ENCODE results near the gene TNRC18.

TNRC18 gene

DNA sequence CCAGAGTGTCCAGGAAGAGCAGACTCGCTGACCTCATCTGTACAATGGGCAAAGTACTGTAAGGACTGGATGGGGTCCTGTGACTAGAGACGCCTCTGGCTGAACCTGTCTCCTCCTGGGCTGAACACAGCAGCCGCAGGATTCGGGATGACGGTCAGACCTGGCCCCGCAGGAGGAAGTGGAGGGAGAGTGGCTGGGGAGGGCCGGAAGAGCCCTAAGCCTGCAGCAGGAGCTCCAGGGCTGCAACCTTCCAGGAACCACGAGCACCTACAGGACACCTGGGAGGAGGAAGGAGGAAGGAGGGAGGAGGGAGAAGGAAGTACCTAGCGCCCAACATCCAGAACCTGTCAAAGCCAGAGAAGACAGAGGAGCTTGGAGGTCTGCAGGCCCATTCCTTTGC, 30.3 kb downstream of the TNRC18 start:
- TF ChIP-seq, protein P1, sequence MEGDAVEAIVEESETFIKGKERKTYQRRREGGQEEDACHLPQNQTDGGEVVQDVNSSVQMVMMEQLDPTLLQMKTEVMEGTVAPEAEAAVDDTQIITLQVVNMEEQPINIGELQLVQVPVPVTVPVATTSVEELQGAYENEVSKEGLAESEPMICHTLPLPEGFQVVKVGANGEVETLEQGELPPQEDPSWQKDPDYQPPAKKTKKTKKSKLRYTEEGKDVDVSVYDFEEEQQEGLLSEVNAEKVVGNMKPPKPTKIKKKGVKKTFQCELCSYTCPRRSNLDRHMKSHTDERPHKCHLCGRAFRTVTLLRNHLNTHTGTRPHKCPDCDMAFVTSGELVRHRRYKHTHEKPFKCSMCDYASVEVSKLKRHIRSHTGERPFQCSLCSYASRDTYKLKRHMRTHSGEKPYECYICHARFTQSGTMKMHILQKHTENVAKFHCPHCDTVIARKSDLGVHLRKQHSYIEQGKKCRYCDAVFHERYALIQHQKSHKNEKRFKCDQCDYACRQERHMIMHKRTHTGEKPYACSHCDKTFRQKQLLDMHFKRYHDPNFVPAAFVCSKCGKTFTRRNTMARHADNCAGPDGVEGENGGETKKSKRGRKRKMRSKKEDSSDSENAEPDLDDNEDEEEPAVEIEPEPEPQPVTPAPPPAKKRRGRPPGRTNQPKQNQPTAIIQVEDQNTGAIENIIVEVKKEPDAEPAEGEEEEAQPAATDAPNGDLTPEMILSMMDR (conservative IDR thresholded peaks at IDR 0.05; ENCODE audit: low read depth, low read length) = no peak

DNA sequence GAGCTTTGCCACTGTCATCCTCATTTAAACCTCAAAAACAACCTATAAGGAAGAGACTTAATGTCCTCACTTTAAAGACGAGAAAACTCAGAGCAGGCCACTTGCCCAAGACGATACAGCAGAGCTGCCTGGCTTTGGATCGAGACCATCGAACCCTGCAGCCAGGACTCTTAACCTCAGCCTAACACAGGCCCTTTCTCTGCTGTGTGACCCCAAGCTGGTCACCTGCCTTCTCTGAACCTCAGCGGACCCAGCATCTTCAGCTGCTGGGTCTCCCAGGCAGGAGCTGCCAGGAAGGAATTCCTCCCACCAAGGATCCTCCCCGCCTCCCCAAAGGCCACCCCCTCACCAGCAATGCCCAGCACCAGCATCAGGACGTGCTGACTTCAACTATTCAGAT, 32.7 kb downstream of the TNRC18 start:
- Histone ChIP-seq H3K79me2 (ENCODE audit: insufficient read depth, low read depth) (peaks cover 13% of the 10 kb centered on the region; the same call in 1 of the 2 replicates), H3K4me3 (IDR thresholded peaks at IDR 0.05; ENCODE audit: insufficient read depth, low read depth, low read length) (no peak overlapping the region), H3K4me1 (ENCODE audit: low read depth, poor library complexity, severe bottlenecking) (peaks cover 3% of the 10 kb centered on the region), H3K4me2 (no peak overlapping the region), H3K36me3 (ENCODE audit: insufficient read depth) (no peaks in the 10 kb centered on the region), H3K27ac (no peak overlapping the region), H3K9ac (no peak overlapping the region), H4K20me1 (ENCODE audit: insufficient read depth) (no peaks in the 10 kb centered on the region), H2AFZ (ENCODE audit: low read depth) (no peak overlapping the region), H3K27me3 (ENCODE audit: insufficient read depth, low read depth) (no peaks in the 10 kb centered on the region)
- TF ChIP-seq, protein P1 (conservative IDR thresholded peaks at IDR 0.05; ENCODE audit: low read depth, low read length) = no peak

More for the DNA sequence above, 30.3 kb downstream of the TNRC18 start:
- H3K27me3 ChIP-seq (ENCODE audit: insufficient read depth, low read depth) = no peaks in the 10 kb centered on the region
- no peaks in the 10 kb centered on the region for H4K20me1 ChIP-seq (ENCODE audit: insufficient read depth)
- peaks cover 9% of the 10 kb centered on the region for H3K4me1 ChIP-seq (ENCODE audit: low read depth, poor library complexity, severe bottlenecking)
- peaks cover 24% of the 10 kb centered on the region; the same call in 1 of the 2 replicates for H3K79me2 ChIP-seq (ENCODE audit: insufficient read depth, low read depth)
- H3K4me3 ChIP-seq (IDR thresholded peaks at IDR 0.05; ENCODE audit: insufficient read depth, low read depth, low read length) = no peak overlapping the region
- H3K36me3 ChIP-seq (ENCODE audit: insufficient read depth) = no peaks in the 10 kb centered on the region
- no peak overlapping the region for H3K4me2 ChIP-seq
- no peak overlapping the region for H3K27ac ChIP-seq
- no peak overlapping the region for H2AFZ ChIP-seq (ENCODE audit: low read depth)
- no peak overlapping the region for H3K9ac ChIP-seq

DNA sequence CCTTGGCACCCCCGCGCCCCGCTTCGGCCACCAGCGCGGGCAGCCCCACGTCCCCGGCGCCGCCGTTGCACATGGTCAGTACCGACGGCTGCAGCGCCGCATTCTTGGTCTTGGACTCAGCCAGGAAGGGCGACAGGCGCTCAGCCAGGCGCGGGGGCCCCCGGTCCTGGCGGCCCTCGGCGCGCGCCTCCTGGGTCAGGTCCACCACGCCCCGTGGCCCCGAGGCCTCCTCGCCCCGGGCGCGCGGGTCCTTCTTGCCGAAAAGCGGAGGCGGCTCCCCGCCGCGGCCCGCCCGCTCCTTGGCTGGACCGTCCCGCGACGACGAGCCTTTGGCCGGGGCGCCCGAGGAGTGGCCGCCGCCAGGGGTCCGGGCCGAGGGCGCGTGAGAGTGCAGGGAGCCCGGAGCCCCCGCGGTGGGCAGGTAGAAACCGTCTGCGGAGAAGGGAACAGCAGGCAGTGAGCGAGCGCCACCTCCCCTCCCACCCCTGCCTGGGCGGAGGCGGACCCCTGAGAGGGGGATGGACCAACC, 34.7 kb downstream of the TNRC18 start:
- H3K27me3 ChIP-seq (ENCODE audit: insufficient read depth, low read depth) = no peaks in the 10 kb centered on the region
- no peak overlapping the region for H3K4me2 ChIP-seq
- H2AFZ ChIP-seq (ENCODE audit: low read depth) = no peak overlapping the region
- H3K36me3 ChIP-seq (ENCODE audit: insufficient read depth) = no peaks in the 10 kb centered on the region
- TF ChIP-seq, protein P1 (conservative IDR thresholded peaks at IDR 0.05; ENCODE audit: low read depth, low read length) = no peak
- no peaks in the 10 kb centered on the region for H4K20me1 ChIP-seq (ENCODE audit: insufficient read depth)
- H3K9ac ChIP-seq = no peak overlapping the region
- H3K4me3 ChIP-seq (IDR thresholded peaks at IDR 0.05; ENCODE audit: insufficient read depth, low read depth, low read length) = no peak overlapping the region
- H3K4me1 ChIP-seq (ENCODE audit: low read depth, poor library complexity, severe bottlenecking) = no peaks in the 10 kb centered on the region
- no peak overlapping the region for H3K27ac ChIP-seq
- no peaks in the 10 kb centered on the region; the same call in 1 of the 2 replicates for H3K79me2 ChIP-seq (ENCODE audit: insufficient read depth, low read depth)

DNA sequence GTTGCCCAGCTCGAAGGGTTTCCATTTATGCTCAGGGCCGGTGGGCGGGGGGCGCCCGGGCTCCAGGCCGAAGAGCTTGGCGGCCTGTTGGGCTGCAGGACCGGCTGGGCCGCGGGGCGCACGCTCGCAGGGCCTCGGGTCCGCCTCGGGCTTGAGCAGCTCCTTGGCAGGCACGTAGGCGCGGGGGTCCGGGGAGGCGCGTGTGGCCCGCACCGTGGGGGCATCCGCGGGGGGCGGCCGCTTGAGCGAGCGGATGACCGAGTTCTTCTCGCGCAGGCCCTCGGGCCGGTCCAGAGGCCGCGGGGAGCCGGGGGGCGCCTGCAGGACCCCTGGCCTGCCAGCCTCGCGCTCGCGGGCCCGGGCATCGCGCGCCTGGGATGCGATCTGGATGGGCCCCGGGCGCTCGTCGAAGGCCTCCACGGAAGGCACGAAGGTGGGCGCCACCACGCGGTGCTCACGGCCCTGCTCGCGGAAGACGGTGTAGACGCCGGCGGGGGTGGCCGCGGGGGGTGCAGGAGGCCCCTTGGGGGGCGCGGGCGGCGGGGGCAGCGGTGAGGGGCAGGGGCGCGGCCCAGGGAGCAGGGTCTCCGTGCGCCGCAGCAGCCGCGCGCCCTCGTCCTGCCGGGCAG, 35.2 kb downstream of the TNRC18 start:
- Histone ChIP-seq H3K9ac (no peak overlapping the region), H3K4me1 (ENCODE audit: low read depth, poor library complexity, severe bottlenecking) (no peaks in the 10 kb centered on the region), H3K27ac (no peak overlapping the region), H2AFZ (ENCODE audit: low read depth) (no peak overlapping the region), H3K79me2 (ENCODE audit: insufficient read depth, low read depth) (peaks cover 3% of the 10 kb centered on the region; the same call in 1 of the 2 replicates), H3K36me3 (ENCODE audit: insufficient read depth) (no peaks in the 10 kb centered on the region), H3K27me3 (ENCODE audit: insufficient read depth, low read depth) (no peaks in the 10 kb centered on the region), H3K4me2 (no peak overlapping the region), H3K4me3 (IDR thresholded peaks at IDR 0.05; ENCODE audit: insufficient read depth, low read depth, low read length) (no peak overlapping the region), H4K20me1 (ENCODE audit: insufficient read depth) (no peaks in the 10 kb centered on the region)
- TF ChIP-seq, protein P1 (conservative IDR thresholded peaks at IDR 0.05; ENCODE audit: low read depth, low read length) = no peak

Data from KMS-11 (cell line).